Esophagus muscularis mucosa (tissue), 4 donors: ENCODE measurements around the gene GALNT14. TPM values are rescaled to one million over a fixed set of nuclear protein-coding genes. Genes with fewer than 3 reads are reported as not detected.

Source experiments
- DNase-seq: peaks from one replicate; pipeline ENCODE4 v3.0.0-alpha.2; 2017; ENCODE audit errors: extremely low spot score
- H3K27ac ChIP-seq, 4 donors: fragments of 200-600 bp; sonication (generic); replicated peaks in 1 of 4; 1 replicate in 3 of 4; 2 replicates in 1 of 4; pipeline ENCODE4 v1.5.1; 2016 to 2019; ENCODE audit warnings: mild to moderate bottlenecking in 1 of 4
- H3K27me3 ChIP-seq, 4 donors: fragments of 200-600 bp; sonication (generic); one replicate each; pipeline versions ENCODE4 v1.5.1 to v1.6.0; 2016 to 2019
- H3K36me3 ChIP-seq, 4 donors: fragments of 200-600 bp; sonication (generic); one replicate each; pipeline ENCODE4 v1.5.1; 2016 to 2019
- H3K4me1 ChIP-seq, 4 donors: fragments of 200-600 bp; sonication (generic); one replicate each; pipeline ENCODE4 v1.5.1; 2016 to 2019
- H3K4me3 ChIP-seq, 4 donors: fragments of 200-600 bp; sonication (generic); 1 replicate in 2 of 4; 2 replicates in 2 of 4; pipeline ENCODE4 v1.5.1; 2016 to 2019; ENCODE audit warnings: mild to moderate bottlenecking in 4 of 4, moderate library complexity in 1 of 4
- H3K9me3 ChIP-seq, 4 donors: fragments of 200-600 bp; sonication (generic); 1 replicate in 3 of 4; 2 replicates in 1 of 4; pipeline ENCODE4 v1.5.1; 2016 to 2019
- EP300 ChIP-seq: sonication (generic); formaldehyde crosslinking; IDR thresholded peaks from one replicate; pipeline ENCODE4 v1.6.1; 2017; ENCODE audit warnings: antibody characterized with exemption
- POLR2A ChIP-seq: fragments of 450-650 bp; IDR thresholded peaks from one replicate; pipeline ENCODE4 v1.6.1; 2017; ENCODE audit warnings: antibody characterized with exemption, moderate library complexity, mild to moderate bottlenecking, low read depth
- POLR2AphosphoS5 ChIP-seq, 2 donors: sonication (generic); formaldehyde crosslinking; IDR thresholded peaks; one replicate each; pipeline ENCODE4 v1.6.1; 2017; ENCODE audit warnings: antibody characterized with exemption in 2 of 2
- WGBS: methylation state at CpG from one replicate; pipeline ENCODE4 v1.1.5; 2018; 5-methylcytosine and 5-hydroxymethylcytosine counted together
- intact Hi-C: fragments of 100-400 bp; cut with DNase I; formaldehyde crosslinking; loops from one replicate; pipeline ENCODE4 v1.15.1; 2023
- total RNA-seq, 4 donors: library from RNA; depleted of rRNA; stranded (reverse); fragments of >200 nt; gene quantifications; one replicate each; pipeline versions ENCODE4 v1.1.0 to v1.2.1, GENCODE V29; 2016
- TF ChIP-seq, protein P1 (sequence below), 3 experiments: fragments of 200-600 bp in 2 of 3; fragments of 450-650 bp in 1 of 3; sonication (generic) in 2 of 3; IDR thresholded peaks; one replicate each; pipeline ENCODE4 v1.5.1; 2017 to 2019; ENCODE audit warnings: antibody characterized with exemption in 3 of 3, mild to moderate bottlenecking in 2 of 3, moderate library complexity in 1 of 3

The GALNT14 gene
- total RNA-seq, 4 donors from 2014 or later: 0.33 to 1.0 (median 0.80) TPM; not detected in 1

DNA sequence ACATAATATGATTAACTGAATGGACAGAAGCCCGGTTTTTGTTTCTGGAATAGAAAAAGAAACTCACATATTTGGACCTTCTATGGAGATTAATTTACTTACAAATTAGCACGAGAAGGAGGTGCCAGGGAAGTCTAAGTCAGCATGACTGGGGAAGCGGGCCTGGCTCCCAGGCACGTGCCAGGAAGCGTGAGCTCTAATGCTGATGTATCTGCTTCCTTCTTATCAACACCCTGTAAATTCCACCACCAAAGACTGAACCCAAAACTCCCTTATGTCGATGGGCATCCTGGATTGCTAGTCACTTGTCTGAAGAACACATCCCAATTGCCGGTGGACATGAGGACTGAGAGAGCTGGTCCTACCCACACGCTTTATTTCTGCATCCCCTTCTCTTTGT, 134.5 kb downstream of the GALNT14 start:
- Histone ChIP-seq H3K27me3 (peaks cover 0 to 29% (median 0%) of the 10 kb centered on the region in 4 donors), H3K4me1 (peaks cover 0 to 14% (median 9%) of the 10 kb centered on the region in 4 donors), H3K27ac (no peak overlapping the region), H3K36me3 (no peaks in the 10 kb centered on the region), H3K4me3 (no peak overlapping the region), H3K9me3 (no peaks in the 10 kb centered on the region)
- intact Hi-C loops: no loop called here
- TF ChIP-seq EP300 (no peak), POLR2AphosphoS5 (IDR thresholded peaks at IDR 0.05) (no peak), POLR2A (no peak)
- TF ChIP-seq, protein P1, sequence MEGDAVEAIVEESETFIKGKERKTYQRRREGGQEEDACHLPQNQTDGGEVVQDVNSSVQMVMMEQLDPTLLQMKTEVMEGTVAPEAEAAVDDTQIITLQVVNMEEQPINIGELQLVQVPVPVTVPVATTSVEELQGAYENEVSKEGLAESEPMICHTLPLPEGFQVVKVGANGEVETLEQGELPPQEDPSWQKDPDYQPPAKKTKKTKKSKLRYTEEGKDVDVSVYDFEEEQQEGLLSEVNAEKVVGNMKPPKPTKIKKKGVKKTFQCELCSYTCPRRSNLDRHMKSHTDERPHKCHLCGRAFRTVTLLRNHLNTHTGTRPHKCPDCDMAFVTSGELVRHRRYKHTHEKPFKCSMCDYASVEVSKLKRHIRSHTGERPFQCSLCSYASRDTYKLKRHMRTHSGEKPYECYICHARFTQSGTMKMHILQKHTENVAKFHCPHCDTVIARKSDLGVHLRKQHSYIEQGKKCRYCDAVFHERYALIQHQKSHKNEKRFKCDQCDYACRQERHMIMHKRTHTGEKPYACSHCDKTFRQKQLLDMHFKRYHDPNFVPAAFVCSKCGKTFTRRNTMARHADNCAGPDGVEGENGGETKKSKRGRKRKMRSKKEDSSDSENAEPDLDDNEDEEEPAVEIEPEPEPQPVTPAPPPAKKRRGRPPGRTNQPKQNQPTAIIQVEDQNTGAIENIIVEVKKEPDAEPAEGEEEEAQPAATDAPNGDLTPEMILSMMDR (IDR thresholded peaks at IDR 0.05): no peak
- WGBS: 53% methylated on average over 8 of the region's 8 CpGs
- no peak for DNase-seq

DNA sequence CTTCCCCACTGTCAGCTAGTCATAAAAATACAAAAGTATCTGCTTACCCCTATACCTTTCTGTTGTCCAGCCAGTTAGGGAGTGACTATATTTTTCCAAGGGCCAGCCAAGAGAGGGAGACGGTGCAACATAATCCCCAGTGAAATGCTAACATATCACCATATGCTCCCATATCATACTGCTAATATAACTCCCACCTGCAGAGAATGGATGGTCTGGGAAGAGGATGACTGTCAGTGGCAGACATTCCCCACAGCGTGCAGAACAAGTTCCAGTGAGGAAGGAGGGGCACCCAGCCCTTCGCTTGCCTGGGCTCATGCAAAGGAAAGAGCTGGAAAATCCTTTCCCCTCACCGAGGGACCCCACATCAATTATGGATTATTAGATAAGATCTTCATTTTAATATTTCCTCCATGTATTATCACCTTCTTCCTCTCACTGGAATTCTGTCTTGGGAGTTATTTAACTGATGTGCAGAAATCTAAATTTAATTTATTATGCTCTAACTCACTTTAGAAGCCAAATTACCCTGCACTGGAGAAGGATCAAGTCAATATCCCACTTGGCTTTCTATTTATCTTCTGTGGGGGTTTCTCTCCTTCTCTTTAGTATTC, 135.6 kb downstream of the GALNT14 start:
- no peak overlapping the region for H3K4me3 ChIP-seq
- H3K27me3 ChIP-seq: peaks cover 0 to 27% (median 0%) of the 10 kb centered on the region in 4 donors
- TF ChIP-seq, protein P1 (IDR thresholded peaks at IDR 0.05): no peak
- TF ChIP-seq EP300: no peak
- no peak for TF ChIP-seq POLR2AphosphoS5 (IDR thresholded peaks at IDR 0.05)
- no peak for TF ChIP-seq POLR2A
- no peak for DNase-seq
- intact Hi-C loops: no loop called here
- no peaks in the 10 kb centered on the region for H3K9me3 ChIP-seq
- H3K4me1 ChIP-seq: peaks cover 0 to 7% (median 3%) of the 10 kb centered on the region in 4 donors
- 63% methylated on average over 4 of the region's 4 CpGs for WGBS
- H3K36me3 ChIP-seq: no peaks in the 10 kb centered on the region
- no peak overlapping the region for H3K27ac ChIP-seq

DNA sequence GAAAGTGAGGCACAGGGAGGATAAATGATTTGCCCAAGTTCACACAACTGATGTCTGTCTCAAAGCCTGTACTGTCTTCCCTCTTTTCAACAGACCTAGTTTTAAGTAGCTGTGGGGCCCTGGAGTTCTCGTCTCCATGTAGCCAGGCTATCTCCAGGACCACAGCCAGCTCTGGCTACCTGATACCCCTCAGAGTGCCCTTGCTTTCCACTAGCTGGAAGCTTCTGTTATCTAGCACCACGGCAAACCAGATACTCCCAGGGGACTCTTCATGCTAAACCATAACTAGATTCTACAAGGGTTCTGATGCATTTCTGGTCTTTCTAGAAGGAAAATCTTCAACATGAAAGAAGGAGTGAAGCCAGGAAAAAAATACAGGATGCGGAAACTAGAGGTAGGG, 137.3 kb downstream of the GALNT14 start:
- Histone ChIP-seq H3K27ac (no peak overlapping the region), H3K27me3 (peaks cover 0 to 18% (median 0%) of the 10 kb centered on the region in 4 donors), H3K36me3 (no peaks in the 10 kb centered on the region), H3K4me3 (no peak overlapping the region), H3K4me1 (peaks cover 0 to 7% (median 3%) of the 10 kb centered on the region in 4 donors), H3K9me3 (no peaks in the 10 kb centered on the region)
- no peak for DNase-seq
- 88% methylated on average over 3 of the region's 3 CpGs for WGBS
- TF ChIP-seq, protein P1 (IDR thresholded peaks at IDR 0.05): no peak
- intact Hi-C loops: no loop called here

DNA sequence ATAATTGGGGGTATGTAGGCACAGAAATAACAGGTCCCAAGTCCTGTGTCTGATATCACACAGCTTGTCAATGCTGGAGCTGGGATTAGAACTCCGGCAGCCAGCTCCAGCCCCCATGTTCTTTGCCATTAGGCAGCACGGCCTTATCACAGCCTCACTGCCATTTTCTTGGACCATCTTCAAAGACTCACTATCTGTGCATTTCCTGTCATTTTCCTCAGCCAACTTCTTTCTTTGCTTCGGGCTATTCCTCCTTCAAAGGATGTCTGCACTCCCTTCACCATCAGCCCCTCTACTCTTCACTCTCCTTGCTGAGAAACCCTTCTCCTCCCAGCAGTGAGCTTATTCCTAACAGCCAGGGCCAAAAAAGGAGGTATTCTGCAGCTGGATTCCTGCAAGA, 139.6 kb downstream of the GALNT14 start:
- Histone ChIP-seq H3K27ac (no peak overlapping the region), H3K4me1 (peaks cover 0 to 3% (median 2%) of the 10 kb centered on the region in 4 donors), H3K27me3 (no peaks in the 10 kb centered on the region), H3K9me3 (no peaks in the 10 kb centered on the region), H3K36me3 (no peaks in the 10 kb centered on the region), H3K4me3 (no peak overlapping the region)
- DNase-seq: no peak
- TF ChIP-seq POLR2AphosphoS5 (IDR thresholded peaks at IDR 0.05): no peak
- intact Hi-C loops: no loop called here
- 56% methylated on average over 3 of the region's 3 CpGs for WGBS

DNA sequence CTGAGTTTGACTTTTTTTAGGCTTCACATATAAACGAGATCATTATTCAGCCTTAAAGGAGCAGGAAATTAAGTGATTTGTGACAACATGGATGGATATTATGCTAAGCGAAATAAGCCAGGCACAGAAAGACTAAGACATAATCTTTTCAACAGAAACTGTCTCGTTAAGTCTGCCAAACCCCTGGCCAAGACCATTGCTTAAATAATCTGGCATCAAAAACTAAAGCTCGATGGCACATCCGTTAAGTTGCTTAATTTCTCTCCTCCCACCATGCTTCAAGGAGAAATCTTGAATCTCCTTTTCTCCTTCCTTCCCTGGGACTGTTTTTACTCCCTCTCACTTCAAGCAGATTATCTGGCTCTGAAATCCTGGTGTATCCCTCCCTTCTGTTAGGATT, 140.3 kb downstream of the GALNT14 start:
- Histone ChIP-seq H3K36me3 (no peaks in the 10 kb centered on the region), H3K4me3 (no peak overlapping the region), H3K4me1 (no peaks in the 10 kb centered on the region), H3K27me3 (no peaks in the 10 kb centered on the region), H3K9me3 (no peaks in the 10 kb centered on the region), H3K27ac (no peak overlapping the region)
- intact Hi-C loops: no loop called here
- WGBS: 51% methylated on average over 5 of the region's 5 CpGs
- DNase-seq: no peak
- TF ChIP-seq POLR2AphosphoS5 (IDR thresholded peaks at IDR 0.05) (no peak), POLR2A (no peak), EP300 (no peak)
- TF ChIP-seq, protein P1 (IDR thresholded peaks at IDR 0.05): no peak
